B cell (primary cell): Measurements from ENCODE around the gene PTPN14.

Source experiments
- EZH2 ChIP-seq: IDR thresholded peaks from 2 replicates; pipeline ENCODE4 v1.6.1; 2012; ENCODE audit warnings: borderline replicate concordance, low read depth, mild to moderate bottlenecking, moderate library complexity, low read length; ENCODE audit not compliant: insufficient read depth, poor library complexity, severe bottlenecking
- TF ChIP-seq, protein P1 (sequence below): fragments of 200-600 bp; IDR thresholded peaks from one replicate; pipeline ENCODE4 v1.8.0; 2022; ENCODE audit warnings: antibody characterized with exemption, mild to moderate bottlenecking

DNA sequence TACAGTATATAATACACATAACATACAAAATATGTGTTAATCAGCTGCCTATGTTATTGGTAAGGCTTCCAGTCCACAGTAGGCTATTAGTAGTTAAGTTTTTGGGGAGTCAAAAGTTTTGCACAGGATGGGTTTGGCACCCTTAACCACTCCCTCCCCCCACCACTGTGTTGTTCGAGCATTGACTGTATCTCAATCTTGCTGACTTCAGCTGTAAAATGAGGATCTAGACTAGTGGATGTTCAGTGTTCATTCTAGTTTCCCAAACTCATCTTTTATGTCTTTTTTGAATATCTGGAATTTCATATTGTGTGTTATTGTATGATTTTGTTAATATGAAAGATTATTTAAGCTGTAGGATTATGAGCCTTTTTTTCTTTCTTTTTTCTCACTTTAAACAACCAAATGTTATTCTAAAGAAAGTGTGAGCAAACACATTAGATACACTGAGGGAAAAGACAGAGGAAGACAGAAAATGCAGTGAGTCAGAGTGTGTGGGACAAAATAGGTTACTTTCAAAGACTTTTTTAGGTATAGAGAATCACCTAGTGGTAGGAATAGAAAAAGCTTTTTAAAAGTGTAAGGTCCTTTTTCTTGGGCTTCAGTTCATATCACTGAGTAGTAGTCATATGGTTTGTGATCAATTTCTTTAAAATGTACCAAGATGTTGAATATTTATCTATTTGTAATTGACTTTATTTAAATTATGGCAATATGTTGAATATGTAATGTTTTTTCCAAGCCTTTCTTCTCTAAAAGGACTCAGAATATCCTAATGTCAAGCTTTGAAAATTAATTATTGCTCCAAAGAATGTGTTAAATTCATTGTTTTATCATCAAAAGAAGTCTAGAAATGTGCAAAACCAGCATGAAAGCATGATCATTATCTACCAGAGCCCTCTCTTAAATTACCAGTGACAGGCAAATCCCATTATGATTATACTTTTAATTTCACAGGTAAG lies 33.7 kb upstream of the PTPN14 start:
- no peak for TF ChIP-seq EZH2
- TF ChIP-seq, protein P1, sequence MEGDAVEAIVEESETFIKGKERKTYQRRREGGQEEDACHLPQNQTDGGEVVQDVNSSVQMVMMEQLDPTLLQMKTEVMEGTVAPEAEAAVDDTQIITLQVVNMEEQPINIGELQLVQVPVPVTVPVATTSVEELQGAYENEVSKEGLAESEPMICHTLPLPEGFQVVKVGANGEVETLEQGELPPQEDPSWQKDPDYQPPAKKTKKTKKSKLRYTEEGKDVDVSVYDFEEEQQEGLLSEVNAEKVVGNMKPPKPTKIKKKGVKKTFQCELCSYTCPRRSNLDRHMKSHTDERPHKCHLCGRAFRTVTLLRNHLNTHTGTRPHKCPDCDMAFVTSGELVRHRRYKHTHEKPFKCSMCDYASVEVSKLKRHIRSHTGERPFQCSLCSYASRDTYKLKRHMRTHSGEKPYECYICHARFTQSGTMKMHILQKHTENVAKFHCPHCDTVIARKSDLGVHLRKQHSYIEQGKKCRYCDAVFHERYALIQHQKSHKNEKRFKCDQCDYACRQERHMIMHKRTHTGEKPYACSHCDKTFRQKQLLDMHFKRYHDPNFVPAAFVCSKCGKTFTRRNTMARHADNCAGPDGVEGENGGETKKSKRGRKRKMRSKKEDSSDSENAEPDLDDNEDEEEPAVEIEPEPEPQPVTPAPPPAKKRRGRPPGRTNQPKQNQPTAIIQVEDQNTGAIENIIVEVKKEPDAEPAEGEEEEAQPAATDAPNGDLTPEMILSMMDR, result peak; percentile 28
